Erythroblast (primary cell): ENCODE data around the gene PMPCA.

Experiments used
- DNase-seq, 2 experiments: peaks; one replicate each; lab custom pipeline; 2025; lab: John Stamatoyannopoulos, UW
- GATA1 ChIP-seq: IDR thresholded peaks from 2 replicates; pipeline ENCODE4 v1.6.1; 2011; ENCODE audit warnings: low read depth, mild to moderate bottlenecking, control low read depth, low read length, moderate library complexity
- POLR2A ChIP-seq: IDR thresholded peaks from 2 replicates; pipeline ENCODE4 v1.6.1; 2011; ENCODE audit warnings: mild to moderate bottlenecking, low read length

PMPCA gene

GRCh38 chr9:136426787-136427186, 16.3 kb downstream of the PMPCA start:
- TF ChIP-seq POLR2A (no peak), GATA1 (no peak)
- DNase-seq: no peak

GRCh38 chr9:136429075-136429628, 18.7 kb downstream of the PMPCA start:
- TF ChIP-seq GATA1 (no peak), POLR2A (no peak)
- DNase-seq: no peak

- no peak for DNase-seq
- TF ChIP-seq POLR2A: no peak
- no peak for TF ChIP-seq GATA1
These were observed 19.4 kb downstream of the PMPCA start for GRCh38 chr9:136429683-136430491.

- DNase-seq: no peak
- TF ChIP-seq GATA1 (no peak), POLR2A (no peak)
These were observed 20.3 kb downstream of the PMPCA start for GRCh38 chr9:136430588-136431234.

- DNase-seq: no peak
- no peak for TF ChIP-seq GATA1
These were observed 21.4 kb downstream of the PMPCA start for GRCh38 chr9:136431782-136432350.

- no peak for TF ChIP-seq POLR2A
- no peak for TF ChIP-seq GATA1
- DNase-seq: no peak
These were observed 22.1 kb downstream of the PMPCA start for GRCh38 chr9:136432591-136432990.

- DNase-seq: no peak
- TF ChIP-seq GATA1 (no peak), POLR2A (no peak)
These were observed 22.7 kb downstream of the PMPCA start for GRCh38 chr9:136433043-136433715.

GRCh38 chr9:136433849-136434579, 23.6 kb downstream of the PMPCA start:
- TF ChIP-seq GATA1: no peak
- no peak for TF ChIP-seq POLR2A
- DNase-seq: no peak

- no peak for DNase-seq
- no peak for TF ChIP-seq POLR2A
- TF ChIP-seq GATA1: no peak
These were observed 24.2 kb downstream of the PMPCA start for GRCh38 chr9:136434580-136435169.

- DNase-seq: no peak
- TF ChIP-seq POLR2A (no peak), GATA1 (no peak)
These were observed 25.7 kb downstream of the PMPCA start for GRCh38 chr9:136436055-136436634.

GRCh38 chr9:136437430-136437829, 27.0 kb downstream of the PMPCA start:
- peak; percentile 26 to 28 for DNase-seq
- TF ChIP-seq GATA1 (no peak), POLR2A (no peak)

GRCh38 chr9:136437839-136438547, 27.5 kb downstream of the PMPCA start:
- DNase-seq: no peak
- TF ChIP-seq GATA1 (no peak), POLR2A (no peak)
